ENCODE data around the gene UPP1.
A peak's percentile ranks its signal among the peaks of the same experiment; 100 is the strongest.

The UPP1 gene

DNA sequence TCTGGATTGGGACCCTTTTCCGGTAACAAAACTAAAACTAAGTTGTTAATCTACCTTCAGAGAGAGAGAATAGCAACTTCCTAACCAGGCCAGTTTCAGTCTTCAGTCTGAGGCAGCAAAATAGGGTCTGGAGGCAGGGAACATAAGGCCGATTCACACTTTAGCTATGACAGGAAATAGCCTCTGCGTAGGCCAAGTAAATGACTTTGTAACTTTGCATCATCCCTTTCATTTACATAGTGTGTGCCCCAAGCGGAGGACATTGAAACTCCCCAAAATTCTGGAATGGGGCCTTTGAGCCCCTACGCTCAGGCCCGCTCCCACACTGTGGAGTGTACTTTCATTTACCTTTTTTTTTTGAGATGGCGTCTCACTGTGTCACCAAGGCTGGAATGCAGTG, 1.7 kb upstream of the UPP1 start:
- DNase-seq, result no peak

DNA sequence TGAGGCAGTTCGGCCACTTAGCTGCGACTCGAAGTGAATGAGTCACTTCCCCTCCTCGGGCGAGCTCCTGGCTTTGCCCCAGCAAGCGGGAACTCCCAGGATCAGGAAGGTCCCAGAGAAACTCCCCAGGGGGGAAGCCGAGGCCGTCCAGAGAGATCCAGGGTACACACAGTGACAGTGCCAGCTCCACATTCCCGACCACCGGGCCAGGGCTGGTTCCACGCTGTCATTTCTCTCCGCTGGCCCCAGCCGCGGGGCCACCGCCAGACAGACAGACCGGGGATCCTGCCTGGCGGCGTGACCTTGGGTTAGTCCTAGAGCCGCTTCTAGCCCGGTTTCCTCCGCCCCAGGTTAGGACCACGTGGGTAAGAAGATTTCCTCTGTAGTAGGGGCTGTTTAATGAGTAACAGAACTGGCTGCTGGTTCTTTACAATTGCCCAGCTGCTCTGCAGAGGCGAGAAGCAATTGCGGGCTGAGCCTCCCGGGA, 463 bp upstream of the UPP1 start:
- peak; percentile 90 for DNase-seq

DNA sequence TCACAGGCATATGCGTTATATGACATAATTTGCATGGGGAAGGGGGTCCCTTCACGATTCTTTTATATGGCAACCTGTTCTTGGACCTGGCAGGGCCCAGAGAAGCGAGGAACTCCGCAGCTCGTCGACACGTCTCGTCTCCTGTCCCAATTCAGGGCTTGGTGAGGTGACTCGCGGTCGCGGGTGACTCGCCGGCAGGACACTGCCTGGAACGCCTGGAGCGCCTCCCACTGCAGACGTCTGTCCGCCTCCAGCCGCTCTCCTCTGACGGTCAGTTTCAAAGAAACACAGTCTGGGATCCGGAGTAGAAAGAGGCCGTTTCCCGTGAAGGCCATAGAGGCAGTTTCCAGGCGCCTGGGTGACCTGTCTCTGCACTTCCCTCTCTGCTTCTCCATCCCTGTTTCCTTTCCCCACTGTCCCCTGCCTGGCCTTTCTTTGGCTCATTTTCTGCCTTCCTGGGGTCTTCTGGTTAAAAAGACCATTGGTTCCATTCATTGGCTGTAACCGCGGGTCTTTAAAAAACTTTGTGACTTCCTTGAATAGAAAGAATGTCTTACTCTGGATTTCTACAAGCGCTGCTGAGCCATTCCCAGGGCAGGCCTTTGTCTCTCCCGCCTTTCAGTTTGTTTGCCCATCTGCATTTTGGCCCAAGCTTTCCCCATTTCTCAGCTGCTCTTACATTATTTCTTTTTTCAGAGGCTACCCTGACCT, 1.2 kb downstream of the UPP1 start:
- no peak for DNase-seq

DNA sequence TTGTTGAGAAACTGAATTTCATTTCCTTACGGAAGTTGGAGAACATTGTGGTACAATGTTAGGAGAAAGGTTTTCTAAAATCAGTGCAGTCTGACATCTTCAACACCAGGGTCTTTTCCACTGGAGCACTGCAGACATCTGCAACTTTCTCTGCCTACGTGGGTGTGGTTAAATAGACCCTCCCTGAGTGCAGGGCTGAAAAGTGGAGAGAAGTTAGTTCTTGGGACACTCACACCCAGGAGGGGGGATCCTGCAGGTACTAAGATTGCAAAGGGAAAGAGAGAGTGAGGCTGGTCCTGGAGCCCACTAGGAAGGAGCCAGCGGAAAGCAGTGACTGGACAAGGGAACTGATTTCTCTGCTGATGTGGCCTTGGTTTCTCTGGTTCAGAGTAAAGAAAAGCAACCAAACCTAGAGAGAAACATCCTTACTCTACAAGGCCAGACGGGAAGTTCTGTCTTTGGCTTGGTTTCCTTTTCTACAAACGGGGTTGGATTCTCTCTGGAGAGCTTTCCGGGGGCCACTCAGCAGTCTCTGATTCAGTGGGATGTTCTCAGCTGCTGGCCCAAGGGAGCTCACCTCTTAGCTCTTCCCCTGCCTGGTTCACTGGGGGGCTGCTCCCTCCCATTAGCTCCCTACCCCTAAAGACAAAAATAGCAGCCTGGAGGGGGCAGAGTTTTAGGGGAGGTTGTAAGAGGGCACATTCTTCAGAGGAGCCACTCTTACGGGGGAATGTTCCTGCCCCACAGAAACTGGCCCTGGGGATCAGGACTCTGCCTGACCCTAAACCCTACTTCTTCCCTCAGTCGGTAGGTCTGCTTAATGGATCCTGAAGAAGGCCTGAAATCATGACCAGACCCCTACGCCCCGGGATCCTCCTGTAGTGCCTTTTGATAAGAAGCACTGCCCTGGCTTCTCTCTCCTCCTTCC, 2.7 kb downstream of the UPP1 start:
- DNase-seq, result no peak

DNA sequence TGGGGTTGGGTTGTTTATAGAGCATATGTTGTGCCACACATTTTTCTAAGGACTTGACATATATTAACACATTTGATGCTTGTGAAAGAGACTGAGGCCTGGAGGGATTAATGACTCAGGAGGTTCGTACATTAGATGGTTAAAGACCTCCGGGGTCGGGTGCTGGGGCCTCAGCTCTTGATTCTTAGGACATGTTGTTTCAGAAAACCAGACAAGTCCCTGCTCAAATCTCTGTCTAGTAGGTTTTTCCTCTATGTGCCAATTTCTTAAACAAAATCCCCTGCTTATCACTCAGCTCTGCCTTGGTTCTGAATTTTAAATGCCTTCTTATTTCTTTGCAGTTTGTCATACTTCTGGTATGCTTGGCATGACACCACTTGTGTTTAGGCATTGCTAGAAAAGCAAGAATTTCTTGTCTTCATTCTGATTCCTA, 5.8 kb downstream of the UPP1 start:
- no peak for DNase-seq

DNA sequence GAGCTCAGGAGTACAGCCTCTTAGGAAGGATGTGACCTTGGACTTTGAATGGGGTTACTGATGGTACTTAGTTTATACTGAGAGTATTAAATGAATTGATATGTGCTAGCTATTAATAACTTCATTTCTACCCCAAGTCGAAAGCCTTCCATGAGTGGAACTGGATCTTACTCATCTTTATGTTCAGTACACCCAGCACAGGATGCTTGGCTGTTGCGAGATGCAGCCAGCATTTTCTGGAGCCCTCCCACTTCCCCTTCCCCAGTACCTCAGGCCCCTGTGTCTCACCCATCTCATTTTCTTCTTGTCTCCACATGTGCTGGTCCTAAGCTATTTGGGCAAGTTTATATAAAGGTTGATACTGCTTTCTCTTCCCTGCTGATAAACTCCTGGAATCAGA, 7.2 kb downstream of the UPP1 start:
- DNase-seq, result no peak

DNA sequence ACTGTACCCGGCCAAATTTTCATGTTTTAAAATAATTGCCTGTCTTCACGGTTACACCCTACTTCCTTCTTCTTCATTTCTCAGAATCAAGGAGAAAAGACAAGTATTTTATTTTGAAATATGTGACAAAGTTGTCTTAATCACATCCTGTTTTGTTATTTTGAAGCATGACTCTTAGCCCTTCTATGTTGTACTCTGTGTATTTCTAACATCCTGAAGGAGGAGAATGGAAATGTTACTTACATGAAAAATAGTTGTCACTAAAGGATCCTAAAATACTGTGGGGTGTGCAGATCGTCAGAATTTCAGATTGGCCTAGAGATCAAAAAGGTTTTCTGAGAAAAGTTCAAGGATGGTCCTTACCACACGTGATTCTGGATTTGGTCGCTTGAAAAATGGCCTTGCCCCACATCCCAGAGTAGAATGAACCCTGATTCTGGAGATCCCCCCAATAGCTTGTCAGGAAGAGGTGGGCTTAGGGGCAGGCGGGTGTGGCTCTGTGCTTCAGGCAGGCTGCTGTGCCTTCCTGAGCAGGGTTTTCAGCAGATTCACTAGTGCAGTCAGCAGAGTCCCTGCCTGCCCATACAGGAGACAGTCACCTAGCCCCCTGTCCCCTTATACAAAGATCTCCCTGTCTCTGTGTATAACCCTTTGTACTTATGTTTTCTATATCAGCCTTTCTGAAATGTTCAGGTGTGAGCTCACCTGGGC, 8.6 kb downstream of the UPP1 start:
- DNase-seq, result no peak

DNA sequence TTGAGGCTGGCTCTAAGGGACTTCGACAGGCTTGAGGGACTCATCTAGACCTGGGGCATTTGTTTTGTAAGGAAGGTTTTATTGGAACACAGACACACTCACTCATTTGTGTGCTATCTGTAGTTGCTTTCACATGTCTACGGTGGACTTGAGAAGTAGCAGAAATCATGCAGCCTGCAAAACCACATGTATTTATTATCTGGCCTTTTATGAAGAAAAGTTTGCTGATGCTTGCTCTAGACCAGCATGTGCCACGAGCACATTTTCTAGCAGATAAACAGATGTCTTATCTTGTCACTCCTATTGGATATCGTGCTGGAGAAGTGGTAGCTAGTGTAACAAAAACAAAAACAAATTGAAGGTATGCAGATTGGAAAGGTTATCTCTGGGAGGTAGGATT, 9.8 kb downstream of the UPP1 start:
- no peak for DNase-seq

DNA sequence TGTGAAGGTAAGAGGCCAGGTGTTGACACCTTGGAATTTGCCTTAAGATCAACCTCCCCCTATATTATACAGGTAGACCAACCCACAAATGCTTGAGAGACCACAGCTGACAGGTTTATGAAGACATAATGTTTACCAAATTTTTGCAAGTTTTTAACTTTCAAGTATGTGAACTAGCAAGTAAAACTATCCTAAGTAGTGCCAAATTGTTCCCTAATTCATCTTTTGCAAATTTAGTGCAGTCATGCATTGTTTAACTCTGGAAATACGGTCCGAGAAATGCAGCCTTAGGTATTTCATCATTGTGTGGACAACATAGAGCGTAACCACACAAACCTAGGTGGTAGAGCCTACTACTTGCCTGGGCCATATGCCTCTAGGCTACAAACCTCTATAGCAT, 10.7 kb downstream of the UPP1 start:
- no peak for DNase-seq

DNA sequence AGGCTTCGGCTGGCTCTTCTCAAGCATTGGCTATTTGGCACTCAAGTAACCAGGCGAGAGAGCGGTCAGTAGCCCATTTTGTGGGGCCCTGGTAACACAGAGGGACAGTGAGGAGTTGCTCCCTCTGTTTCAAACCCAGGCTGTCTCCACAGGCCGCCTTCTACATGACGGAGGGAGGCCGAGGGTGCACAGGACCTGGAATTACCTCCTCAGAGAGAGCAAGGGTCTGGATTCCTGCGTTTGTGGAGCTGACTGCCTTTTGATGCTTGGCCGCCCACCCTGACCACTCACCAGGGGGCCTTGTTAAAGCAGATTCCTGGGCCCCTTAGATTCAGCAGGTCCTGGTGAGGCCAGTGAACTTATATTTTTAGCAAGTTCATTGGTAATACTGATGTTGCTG, 12.3 kb downstream of the UPP1 start:
- no peak for DNase-seq

DNA sequence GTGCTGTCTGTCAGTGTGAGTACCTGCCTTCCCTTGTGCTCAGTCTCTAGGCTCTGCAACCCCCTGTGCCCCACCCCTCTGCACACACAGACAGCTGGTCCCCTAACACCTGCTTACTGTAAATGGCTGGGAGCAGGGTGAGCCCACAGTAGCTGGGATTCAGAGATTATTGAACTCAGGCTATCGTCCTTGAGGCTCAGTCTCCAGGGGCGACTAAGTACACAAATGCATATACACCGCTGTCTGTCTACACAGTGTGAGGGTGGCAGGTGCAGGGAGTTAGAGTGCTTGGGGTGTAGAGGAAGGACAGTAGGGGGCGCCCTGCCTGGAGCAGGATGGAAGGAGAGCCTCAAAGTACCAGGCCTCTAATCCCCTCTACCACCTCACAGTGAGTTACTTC, 12.9 kb downstream of the UPP1 start:
- no peak for DNase-seq

DNA sequence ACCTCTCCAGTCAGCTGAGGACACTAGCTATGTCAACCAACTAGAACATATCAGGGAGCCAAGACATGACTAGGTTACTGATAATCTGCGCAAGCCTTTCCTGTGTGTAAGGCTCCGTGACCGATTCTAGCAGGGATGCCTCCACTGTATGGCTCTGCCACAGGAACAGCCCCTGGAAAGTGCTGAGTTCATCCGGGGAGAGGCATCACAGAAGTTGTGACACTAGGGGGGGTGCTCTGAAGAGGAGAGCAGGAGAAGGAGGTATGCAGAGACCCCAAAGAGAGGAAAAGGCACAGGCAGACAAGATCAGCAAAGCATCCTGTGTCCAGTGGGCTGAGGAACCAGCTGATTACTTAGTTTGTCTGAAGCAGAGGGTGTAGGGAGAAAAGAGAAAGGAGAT, 13.5 kb downstream of the UPP1 start:
- DNase-seq, result no peak

DNA sequence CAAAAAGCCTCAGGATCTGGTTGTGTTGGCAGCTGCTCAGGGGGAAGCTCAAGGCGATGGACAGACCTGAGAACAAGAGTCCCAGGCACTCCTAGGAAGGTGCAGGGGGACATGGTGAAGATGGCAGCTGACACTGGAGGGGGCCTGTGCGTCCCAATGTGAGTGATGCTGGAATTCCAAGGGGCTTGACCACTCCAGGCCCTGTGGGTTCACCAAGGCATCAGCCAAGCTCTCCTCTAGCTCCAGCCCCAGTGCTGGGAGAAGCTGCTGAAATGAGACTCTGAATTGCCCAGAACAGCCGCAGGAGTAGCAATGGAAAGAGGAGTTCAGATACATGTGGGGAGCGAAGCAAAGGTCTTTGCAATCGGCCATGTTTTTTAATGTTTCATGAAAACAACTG, 16.0 kb downstream of the UPP1 start:
- DNase-seq, result no peak

DNA sequence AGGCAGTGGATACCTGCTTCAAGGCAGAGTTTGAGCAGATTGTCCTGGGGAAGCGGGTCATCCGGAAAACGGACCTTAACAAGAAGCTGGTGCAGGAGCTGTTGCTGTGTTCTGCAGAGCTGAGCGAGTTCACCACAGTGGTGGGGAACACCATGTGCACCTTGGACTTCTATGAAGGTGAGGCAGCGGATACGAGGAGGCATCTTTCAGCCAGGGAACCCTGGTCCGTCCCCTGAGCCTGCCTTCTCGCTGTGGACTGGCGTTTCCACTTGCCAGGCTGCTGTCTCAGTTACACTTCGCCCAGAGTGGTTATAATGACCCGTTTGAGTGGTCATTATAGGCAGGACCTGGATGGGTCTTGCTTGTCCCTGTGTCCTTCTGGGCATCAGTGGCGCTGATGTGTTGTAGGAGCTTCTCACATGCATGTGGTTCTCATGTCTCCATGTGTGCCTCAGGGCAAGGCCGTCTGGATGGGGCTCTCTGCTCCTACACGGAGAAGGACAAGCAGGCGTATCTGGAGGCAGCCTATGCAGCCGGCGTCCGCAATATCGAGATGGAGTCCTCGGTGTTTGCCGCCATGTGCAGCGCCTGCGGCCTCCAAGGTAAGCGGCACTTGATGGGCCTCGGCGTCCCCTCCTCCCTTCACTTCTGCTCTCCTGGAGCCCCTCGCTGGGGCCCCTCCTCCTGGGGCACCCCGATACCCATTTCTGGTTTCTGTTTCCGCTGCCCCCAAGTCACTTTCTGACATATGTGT, 18.0 kb downstream of the UPP1 start:
- no peak for DNase-seq

DNA sequence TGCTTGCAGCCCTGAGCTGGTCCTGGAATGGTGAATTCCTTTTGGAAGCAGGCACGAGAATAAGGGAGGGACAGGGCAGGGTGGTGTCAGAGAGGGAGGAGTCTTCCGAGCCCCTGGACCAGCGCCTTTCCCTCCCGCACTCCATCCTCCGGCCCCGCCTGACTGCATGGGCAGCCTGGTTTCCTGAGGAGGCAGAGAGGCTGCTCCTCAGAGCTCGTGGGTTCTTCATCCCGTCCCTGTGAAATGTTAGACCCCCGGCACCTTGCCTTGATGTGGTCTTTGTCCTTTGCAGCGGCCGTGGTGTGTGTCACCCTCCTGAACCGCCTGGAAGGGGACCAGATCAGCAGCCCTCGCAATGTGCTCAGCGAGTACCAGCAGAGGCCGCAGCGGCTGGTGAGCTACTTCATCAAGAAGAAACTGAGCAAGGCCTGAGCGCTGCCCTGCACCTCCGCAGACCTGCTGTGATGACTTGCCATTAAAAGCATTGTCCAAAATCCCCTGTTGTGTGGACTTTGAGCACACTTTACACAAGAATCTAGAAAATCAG, 18.9 kb downstream of the UPP1 start:
- no peak for DNase-seq

DNA sequence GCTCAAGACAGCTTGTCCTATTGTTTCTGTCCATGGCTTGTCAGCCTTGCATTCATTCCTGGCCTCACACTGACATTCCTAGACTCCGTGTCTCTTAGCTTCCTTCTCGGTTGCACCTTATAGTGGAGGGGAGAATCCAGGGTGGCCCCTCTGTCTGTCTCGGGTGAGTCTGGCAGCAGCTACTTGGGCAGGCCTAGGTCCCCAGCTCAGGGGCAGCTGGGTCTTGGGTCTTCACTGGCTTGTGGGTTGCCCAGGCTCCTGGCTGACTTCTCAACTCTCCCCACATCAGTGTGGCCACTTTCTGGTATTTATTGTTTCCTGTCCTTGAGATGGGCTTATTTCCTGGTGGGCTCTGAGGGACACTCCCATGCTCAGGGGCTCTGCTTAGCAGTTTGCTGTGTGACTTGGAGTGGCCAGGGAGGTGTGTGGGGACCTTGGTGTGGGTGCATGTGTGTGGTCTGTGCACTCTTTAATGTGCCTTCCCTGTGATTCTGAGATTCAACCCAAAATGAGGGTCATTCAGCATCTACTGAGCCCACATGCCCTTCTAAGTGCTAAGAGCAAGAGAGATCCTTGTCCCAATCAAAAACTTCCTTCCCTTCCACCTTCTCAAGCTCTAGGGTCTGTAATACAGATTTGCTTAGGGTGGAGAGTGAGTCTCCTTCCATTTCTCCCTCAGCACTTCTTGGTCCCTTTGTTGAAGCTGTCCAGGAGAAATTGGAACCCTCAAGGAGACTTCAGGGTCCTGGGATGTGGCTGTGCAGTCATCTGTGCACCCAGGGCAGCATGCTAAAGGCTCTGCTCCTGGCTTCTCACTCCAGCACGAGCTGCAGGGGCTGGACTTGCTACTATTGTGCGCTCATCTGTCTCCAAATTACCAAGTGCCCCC, 20.1 kb downstream of the UPP1 start:
- DNase-seq, result no peak

DNA sequence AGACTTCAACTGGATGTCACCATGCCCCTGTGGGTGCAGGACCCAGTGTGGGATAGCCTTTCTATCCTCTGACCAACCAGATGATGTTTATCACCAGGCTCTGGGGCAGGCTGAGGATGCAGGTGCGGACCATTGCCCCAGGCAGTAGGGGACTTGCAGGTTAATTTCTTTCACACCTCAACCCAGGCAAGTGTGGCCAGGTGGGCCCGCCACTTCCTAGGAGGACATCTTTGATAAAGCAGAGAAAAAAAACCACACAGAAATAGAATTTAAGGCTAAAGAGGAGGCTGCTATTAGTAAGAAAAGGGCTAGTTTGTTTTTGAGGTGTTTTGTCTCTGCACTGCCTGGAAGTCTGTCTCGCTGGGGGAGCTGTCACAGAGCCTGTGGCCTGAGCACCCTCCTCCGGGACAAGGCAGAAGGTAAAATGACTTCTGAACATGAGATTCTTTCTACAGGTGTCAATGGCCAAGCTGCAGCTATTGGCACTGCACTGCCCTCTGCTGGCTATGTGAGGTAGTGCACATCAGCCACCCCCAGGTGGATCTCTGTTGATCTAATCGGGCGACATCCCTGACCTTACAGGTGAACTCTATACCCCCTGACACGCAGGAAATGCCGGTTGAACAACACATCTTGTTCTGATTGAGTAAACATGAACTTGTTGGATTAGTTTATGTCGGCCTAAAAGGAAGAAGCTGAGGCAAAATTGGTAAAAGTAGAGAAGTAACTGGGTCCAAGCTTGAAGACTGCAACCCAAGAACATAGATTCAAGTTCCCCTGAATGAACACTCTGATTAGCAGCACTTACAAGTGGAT, 21.0 kb downstream of the UPP1 start:
- DNase-seq, result peak; percentile 57

DNA sequence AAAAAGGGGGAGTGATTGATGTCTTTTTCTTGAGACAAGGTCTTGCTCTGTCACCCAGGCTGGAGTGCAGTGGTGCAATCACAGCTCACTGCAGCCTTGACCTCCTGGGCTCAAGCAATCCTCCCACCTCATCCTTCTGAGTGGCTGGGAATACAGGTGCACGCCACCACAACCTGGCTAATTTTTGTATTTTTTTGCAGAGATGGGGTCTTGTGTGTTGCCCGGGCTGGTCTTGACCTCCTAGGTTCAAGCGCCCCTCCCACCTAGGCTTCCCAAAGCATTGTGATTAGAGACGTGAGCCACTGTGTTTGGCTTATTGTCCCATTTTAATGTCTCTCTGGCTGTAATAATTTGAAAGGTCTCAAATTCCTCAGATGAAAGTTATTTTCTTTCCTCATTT, 21.8 kb downstream of the UPP1 start:
- DNase-seq, result no peak

DNA sequence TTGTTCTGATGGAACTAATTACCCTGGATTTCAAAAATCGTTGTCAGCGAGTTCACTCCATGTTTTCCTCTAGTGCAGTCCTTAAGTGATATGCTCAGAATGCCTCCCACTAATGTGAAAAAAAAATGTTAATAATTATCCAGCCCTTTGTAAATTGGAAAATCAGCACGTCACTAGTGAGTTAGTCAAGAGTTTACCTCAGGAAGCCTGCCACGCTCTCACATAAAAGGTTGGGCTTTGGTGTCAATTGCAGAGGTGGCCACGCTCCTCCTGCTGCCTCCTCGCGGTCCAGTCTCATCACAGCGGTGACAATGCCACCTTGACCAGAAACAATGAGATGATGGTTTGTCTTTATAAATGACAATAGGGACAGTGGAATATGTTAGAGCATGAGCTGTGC, 22.5 kb downstream of the UPP1 start:
- DNase-seq, result no peak

DNA sequence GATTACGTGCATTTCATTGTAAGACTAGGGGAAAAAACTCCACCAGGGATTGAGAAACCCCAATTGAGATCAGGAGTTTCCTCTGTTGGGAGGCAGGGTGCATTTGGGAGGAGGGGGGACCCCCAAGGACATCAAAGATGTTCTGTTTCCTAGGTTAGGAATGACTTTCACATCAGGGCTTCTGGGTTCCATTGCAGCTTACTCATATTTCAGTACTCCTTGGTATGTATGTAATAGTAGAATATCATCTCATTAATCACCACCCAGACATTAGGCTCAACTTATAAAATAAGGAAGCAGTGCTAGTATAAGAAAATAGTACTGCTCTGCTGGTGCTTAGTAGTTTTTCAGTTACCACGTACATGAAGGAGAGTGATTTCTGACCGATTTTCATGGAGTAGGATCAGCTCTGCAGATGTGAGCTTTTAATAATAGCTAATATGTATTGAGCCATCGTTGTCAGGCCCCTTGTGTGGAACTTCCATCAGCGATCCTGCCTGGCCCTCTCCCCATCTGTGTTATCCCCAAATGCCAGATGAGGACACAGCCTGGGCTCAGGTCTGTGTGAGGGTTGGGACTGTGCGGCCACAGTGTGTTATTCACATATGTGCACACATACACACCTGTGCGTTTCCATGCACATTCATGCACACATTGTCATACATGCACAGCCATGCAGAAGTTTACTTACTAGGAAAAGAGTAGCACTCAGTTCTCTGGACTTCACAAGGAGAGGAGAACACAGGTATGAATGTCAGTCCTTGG, 23.5 kb downstream of the UPP1 start:
- DNase-seq, result no peak
